Neural progenitor cell (in vitro differentiated cells): Measurements from ENCODE around the gene PCDHGB6. TPM values are rescaled to one million over a fixed set of nuclear protein-coding genes. Genes with fewer than 3 reads are reported as not detected.

ENCODE experiments used
- DNase-seq: peaks from one replicate; pipeline ENCODE4 v3.0.0-alpha.2; 2016; ENCODE audit warnings: low spot score
- H2AFZ ChIP-seq: fragments of 200-600 bp; sonication (generic); replicated peaks from 2 replicates; pipeline ENCODE4 v1.6.1; 2016; ENCODE audit warnings: antibody characterized with exemption
- H3F3A ChIP-seq: fragments of 200-600 bp; sonication (generic); 2 replicates; pipeline ENCODE4 v1.6.1; 2016; ENCODE audit warnings: antibody characterized with exemption, low read depth
- H3K27ac ChIP-seq: fragments of 200-600 bp; sonication (generic); 2 replicates; pipeline ENCODE4 v1.5.1; 2016; ENCODE audit warnings: mild to moderate bottlenecking
- H3K27me3 ChIP-seq: fragments of 200-600 bp; sonication (generic); 2 replicates; pipeline ENCODE4 v1.6.1; 2016; ENCODE audit warnings: mild to moderate bottlenecking, moderate library complexity
- H3K36me3 ChIP-seq: fragments of 200-600 bp; sonication (generic); 2 replicates; pipeline ENCODE4 v1.5.1; 2016
- H3K4me1 ChIP-seq: fragments of 200-600 bp; sonication (generic); 2 replicates; pipeline ENCODE4 v1.6.1; 2016; ENCODE audit warnings: mixed run types
- H3K4me2 ChIP-seq: fragments of 200-600 bp; sonication (generic); 2 replicates; pipeline ENCODE4 v1.6.1; 2016
- H3K4me3 ChIP-seq: fragments of 200-600 bp; sonication (generic); 2 replicates; pipeline ENCODE4 v1.5.1; 2016
- H3K79me2 ChIP-seq: fragments of 200-600 bp; sonication (generic); 2 replicates; pipeline ENCODE4 v1.6.1; 2016; ENCODE audit warnings: low read depth
- H3K9ac ChIP-seq: fragments of 200-600 bp; sonication (generic); 2 replicates; pipeline ENCODE4 v1.6.1; 2016
- H3K9me3 ChIP-seq: fragments of 200-600 bp; sonication (generic); 2 replicates; pipeline ENCODE4 v1.5.1; 2016; ENCODE audit warnings: low read depth
- H4K20me1 ChIP-seq: fragments of 200-600 bp; sonication (generic); 2 replicates; pipeline ENCODE4 v1.6.1; 2016; ENCODE audit warnings: low read depth
- H3K27ac Mint-ChIP-seq: 3 replicates; pipeline ENCODE4 v1.8.0; 2021; ENCODE audit warnings: mixed read lengths
- H3K27me3 Mint-ChIP-seq: 2 replicates; pipeline ENCODE4 v1.8.0; 2022; ENCODE audit warnings: low read depth, mild to moderate bottlenecking, inconsistent platforms, moderate library complexity, mixed read lengths; ENCODE audit not compliant: insufficient read depth
- H3K36me3 Mint-ChIP-seq: 3 replicates; pipeline ENCODE4 v1.8.0; 2021; ENCODE audit warnings: mixed read lengths
- H3K4me1 Mint-ChIP-seq: 3 replicates; pipeline ENCODE4 v1.8.0; 2021; ENCODE audit warnings: mixed read lengths
- H3K4me3 Mint-ChIP-seq: 3 replicates; pipeline ENCODE4 v1.8.0; 2021; ENCODE audit warnings: mild to moderate bottlenecking, moderate library complexity, mixed read lengths
- H3K9me3 Mint-ChIP-seq: 3 replicates; pipeline ENCODE4 v1.8.0; 2020; ENCODE audit warnings: mixed read lengths
- EZH2 ChIP-seq: fragments of 200-600 bp; sonication (generic); IDR thresholded peaks from 2 replicates; pipeline ENCODE4 v1.6.1; 2017; ENCODE audit warnings: antibody characterized with exemption, mild to moderate bottlenecking, moderate library complexity
- EZH2phosphoT487 ChIP-seq: fragments of 200-600 bp; sonication (generic); IDR thresholded peaks from 2 replicates; pipeline ENCODE4 v1.6.1; 2017; ENCODE audit warnings: antibody characterized with exemption
- total RNA-seq: library from RNA; depleted of rRNA; stranded (reverse); fragments of >200 nt; gene quantifications from 2 replicates; pipeline ENCODE4 v1.2.3, GENCODE V29; 2015; ENCODE audit warnings: low replicate concordance
- TF ChIP-seq, protein P1 (sequence below): fragments of 200-600 bp; sonication (generic); IDR thresholded peaks from 2 replicates; pipeline ENCODE4 v1.5.1; 2017; ENCODE audit warnings: antibody characterized with exemption, mild to moderate bottlenecking

PCDHGB6 gene
- total RNA-seq, 1 donor from 2014 or later, result 13.2 TPM

DNA sequence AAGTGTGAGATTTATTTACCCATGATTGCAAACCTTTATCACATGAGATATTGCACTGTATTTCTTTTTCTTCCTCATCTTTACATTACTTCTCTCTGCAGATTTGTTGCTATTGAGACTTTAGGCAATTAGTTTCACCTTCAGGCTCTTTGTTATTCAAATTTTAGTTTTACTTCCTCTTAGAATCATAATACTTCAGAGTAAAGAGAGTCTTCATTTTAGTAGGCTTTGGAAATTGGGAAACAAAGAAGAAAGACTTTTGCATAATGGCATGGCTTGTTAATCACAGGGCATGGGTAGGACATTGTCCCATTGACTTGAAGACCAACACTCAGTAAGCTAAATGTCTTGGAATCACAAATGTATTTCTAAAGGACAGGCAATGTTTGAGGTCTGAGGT, 45.1 kb upstream of the PCDHGB6 start:
- no peak overlapping the region for H3K9ac ChIP-seq
- H3K36me3 ChIP-seq, result no peaks in the 10 kb centered on the region
- Mint-ChIP-seq H3K27me3 (peaks cover 4% of the 10 kb centered on the region), H3K36me3 (peaks cover 4% of the 10 kb centered on the region), H3K4me3 (no peak overlapping the region), H3K27ac (no peak overlapping the region), H3K9me3 (peaks cover 69% of the 10 kb centered on the region), H3K4me1 (no peaks in the 10 kb centered on the region)
- H3K27me3 ChIP-seq, result no peaks in the 10 kb centered on the region
- no peak overlapping the region for H3K27ac ChIP-seq
- H3K4me1 ChIP-seq, result no peaks in the 10 kb centered on the region
- H3K9me3 ChIP-seq, result peaks cover 13% of the 10 kb centered on the region
- no peaks in the 10 kb centered on the region for H3K79me2 ChIP-seq
- DNase-seq, result no peak
- TF ChIP-seq, protein P1, sequence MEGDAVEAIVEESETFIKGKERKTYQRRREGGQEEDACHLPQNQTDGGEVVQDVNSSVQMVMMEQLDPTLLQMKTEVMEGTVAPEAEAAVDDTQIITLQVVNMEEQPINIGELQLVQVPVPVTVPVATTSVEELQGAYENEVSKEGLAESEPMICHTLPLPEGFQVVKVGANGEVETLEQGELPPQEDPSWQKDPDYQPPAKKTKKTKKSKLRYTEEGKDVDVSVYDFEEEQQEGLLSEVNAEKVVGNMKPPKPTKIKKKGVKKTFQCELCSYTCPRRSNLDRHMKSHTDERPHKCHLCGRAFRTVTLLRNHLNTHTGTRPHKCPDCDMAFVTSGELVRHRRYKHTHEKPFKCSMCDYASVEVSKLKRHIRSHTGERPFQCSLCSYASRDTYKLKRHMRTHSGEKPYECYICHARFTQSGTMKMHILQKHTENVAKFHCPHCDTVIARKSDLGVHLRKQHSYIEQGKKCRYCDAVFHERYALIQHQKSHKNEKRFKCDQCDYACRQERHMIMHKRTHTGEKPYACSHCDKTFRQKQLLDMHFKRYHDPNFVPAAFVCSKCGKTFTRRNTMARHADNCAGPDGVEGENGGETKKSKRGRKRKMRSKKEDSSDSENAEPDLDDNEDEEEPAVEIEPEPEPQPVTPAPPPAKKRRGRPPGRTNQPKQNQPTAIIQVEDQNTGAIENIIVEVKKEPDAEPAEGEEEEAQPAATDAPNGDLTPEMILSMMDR, result no peak
- TF ChIP-seq EZH2 (no peak), EZH2phosphoT487 (no peak)
- H3K4me3 ChIP-seq, result no peak overlapping the region
- no peaks in the 10 kb centered on the region for H4K20me1 ChIP-seq
- no peak overlapping the region for H2AFZ ChIP-seq
- H3F3A ChIP-seq, result no peaks in the 10 kb centered on the region
- no peak overlapping the region for H3K4me2 ChIP-seq

DNA sequence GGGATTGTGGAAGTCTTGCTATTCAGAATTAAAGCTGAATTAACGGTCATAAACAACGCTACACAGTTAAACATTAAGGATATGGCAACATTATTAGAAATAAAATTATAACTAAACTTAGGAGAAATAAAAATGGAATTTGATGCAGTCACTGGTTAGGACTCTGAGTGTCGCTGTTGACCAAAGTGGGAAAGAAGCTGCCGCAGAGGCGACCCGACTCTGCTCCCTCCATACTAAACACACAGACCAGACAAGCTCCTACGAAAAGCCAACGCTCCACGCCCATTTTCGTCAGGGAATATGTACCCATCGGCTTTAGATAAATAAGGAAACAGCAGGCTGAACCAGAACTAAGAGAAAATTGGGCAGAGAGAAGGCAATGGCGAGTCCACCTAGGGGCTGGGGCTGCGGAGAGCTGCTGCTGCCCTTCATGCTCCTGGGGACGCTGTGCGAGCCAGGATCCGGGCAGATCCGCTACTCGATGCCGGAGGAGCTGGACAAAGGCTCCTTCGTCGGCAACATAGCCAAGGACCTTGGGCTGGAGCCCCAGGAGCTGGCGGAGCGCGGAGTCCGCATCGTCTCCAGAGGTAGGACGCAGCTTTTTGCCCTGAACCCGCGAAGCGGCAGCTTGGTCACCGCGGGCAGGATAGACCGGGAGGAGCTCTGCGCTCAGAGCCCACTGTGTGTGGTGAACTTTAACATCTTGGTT, 43.7 kb upstream of the PCDHGB6 start, which contains the start of gene PCDHGA5:
Gene PCDHGA5 (plus strand): TSS at position 211 of the 709 bp plus-strand sequence. CDS start 169 bp downstream, at position 380.
- no peak within 1 kb of the TSS for H3K9ac ChIP-seq
- Mint-ChIP-seq H3K9me3 (peaks cover 65% of the 10 kb centered on the region), H3K27ac (no peak within 1 kb of the TSS), H3K4me3 (no peak within 1 kb of the TSS), H3K27me3 (peaks cover 4% of the 10 kb centered on the region), H3K36me3 (peaks cover 4% of the 10 kb centered on the region), H3K4me1 (no peaks in the 10 kb centered on the region)
- H3K9me3 ChIP-seq, result peaks cover 13% of the 10 kb centered on the region
- no peak within 1 kb of the TSS for H2AFZ ChIP-seq
- no peak within 1 kb of the TSS for H3K27ac ChIP-seq
- no peaks in the 10 kb centered on the region for H3F3A ChIP-seq
- no peak for DNase-seq
- no peaks in the 10 kb centered on the region for H3K27me3 ChIP-seq
- TF ChIP-seq EZH2phosphoT487, result no peak
- TF ChIP-seq, protein P1, result no peak
- no peak for TF ChIP-seq EZH2
- H3K4me1 ChIP-seq, result no peaks in the 10 kb centered on the region
- H3K79me2 ChIP-seq, result no peaks in the 10 kb centered on the region
- H3K36me3 ChIP-seq, result no peaks in the 10 kb centered on the region
- H4K20me1 ChIP-seq, result no peaks in the 10 kb centered on the region
- no peak within 1 kb of the TSS for H3K4me3 ChIP-seq
- no peak within 1 kb of the TSS for H3K4me2 ChIP-seq

DNA sequence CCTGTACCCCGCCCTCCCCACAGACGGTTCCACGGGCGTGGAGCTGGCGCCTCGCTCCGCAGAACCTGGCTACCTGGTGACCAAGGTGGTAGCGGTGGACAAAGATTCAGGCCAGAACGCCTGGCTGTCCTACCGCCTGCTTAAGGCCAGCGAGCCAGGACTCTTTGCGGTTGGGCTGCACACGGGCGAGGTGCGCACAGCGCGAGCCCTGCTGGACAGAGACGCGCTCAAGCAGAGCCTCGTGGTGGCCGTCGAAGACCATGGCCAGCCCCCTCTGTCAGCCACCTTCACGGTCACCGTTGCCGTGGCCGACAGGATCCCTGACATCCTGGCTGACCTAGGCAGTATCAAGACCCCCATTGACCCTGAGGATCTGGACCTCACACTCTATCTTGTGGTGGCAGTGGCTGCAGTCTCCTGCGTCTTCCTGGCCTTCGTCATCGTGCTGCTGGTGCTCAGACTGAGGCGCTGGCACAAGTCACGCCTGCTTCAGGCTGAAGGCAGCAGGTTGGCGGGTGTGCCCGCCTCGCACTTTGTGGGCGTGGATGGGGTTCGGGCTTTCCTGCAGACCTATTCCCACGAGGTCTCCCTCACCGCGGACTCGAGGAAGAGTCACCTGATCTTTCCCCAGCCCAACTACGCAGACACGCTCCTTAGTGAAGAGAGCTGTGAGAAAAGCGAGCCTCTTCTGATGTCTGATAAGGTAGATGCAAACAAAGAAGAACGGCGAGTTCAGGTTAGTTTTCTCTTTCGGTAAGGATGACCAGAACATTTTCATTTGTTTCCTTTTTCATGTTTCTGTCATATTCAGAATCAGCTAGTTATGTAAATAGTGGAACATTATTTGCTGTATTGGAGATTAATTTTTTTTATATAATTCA, 41.6 kb upstream of the PCDHGB6 start:
- Histone ChIP-seq H3K4me3 (no peak overlapping the region), H3K79me2 (no peaks in the 10 kb centered on the region), H3K9me3 (no peaks in the 10 kb centered on the region), H3K27ac (no peak overlapping the region), H3K9ac (no peak overlapping the region), H4K20me1 (no peaks in the 10 kb centered on the region), H2AFZ (no peak overlapping the region), H3K27me3 (no peaks in the 10 kb centered on the region), H3K36me3 (no peaks in the 10 kb centered on the region), H3F3A (no peaks in the 10 kb centered on the region), H3K4me2 (no peak overlapping the region), H3K4me1 (no peaks in the 10 kb centered on the region)
- Mint-ChIP-seq H3K4me3 (no peak overlapping the region), H3K9me3 (peaks cover 64% of the 10 kb centered on the region), H3K27ac (no peak overlapping the region), H3K36me3 (peaks cover 2% of the 10 kb centered on the region), H3K4me1 (no peaks in the 10 kb centered on the region), H3K27me3 (peaks cover 4% of the 10 kb centered on the region)
- no peak for DNase-seq
- TF ChIP-seq EZH2phosphoT487 (no peak), EZH2 (no peak)
- TF ChIP-seq, protein P1, result no peak
